Mucosa of descending colon (tissue), 3 donors: ENCODE data around the gene STYXL1. TPM values are rescaled to one million over a fixed set of nuclear protein-coding genes. Genes with fewer than 3 reads are reported as not detected.

Experiments used
- ATAC-seq: fragments of 200-7000 bp; cut with Tn5 transposase; one replicate; pipeline ENCODE4 v1.9.1; 2020; ENCODE audit warnings: mild to moderate bottlenecking, moderate library complexity
- DNase-seq, 3 donors: peaks; one replicate each; pipeline ENCODE4 v3.0.0-alpha.2; 2020
- H3K36me3 ChIP-seq: fragments of 200-600 bp; one replicate; pipeline ENCODE4 v1.8.0; 2021; ENCODE audit warnings: low read depth, mild to moderate bottlenecking
- H3K4me1 ChIP-seq: fragments of 200-600 bp; one replicate; pipeline ENCODE4 v1.8.0; 2021; ENCODE audit warnings: low read depth, mild to moderate bottlenecking
- H3K4me3 ChIP-seq: fragments of 200-600 bp; one replicate; pipeline ENCODE4 v1.8.0; 2021; ENCODE audit warnings: mild to moderate bottlenecking
- H3K9me3 ChIP-seq: fragments of 200-600 bp; one replicate; pipeline ENCODE4 v1.8.0; 2021; ENCODE audit warnings: mild to moderate bottlenecking
- intact Hi-C, 2 donors: fragments of 100-400 bp; cut with DNase I in 1 of 2; cut with micrococcal nuclease in 1 of 2; formaldehyde crosslinking; loops; one replicate each; pipeline versions ENCODE4 v1.11.0 to v1.11.1; 2022; cut with DNase I, micrococcal nuclease
- total RNA-seq, 3 donors: library from RNA; stranded (reverse); fragmentation: NEBNext Ultra II Directional in 2 of 3; extraction: Animal tissue kit (Norgen Biotek cat#: 25700) in 2 of 3; gene quantifications; one replicate each; pipeline versions ENCODE4 v1.2.1 to v1.2.4, GENCODE V29; 2021 to 2023
- TF ChIP-seq, protein P1 (sequence below): fragments of 200-600 bp; IDR thresholded peaks from one replicate; pipeline ENCODE4 v1.8.0; 2022; ENCODE audit warnings: antibody characterized with exemption, mild to moderate bottlenecking
- donor health status: DM: no; HTN: no; CAD: no; lungs with moderate emphysema.
- donor health status: DM: no; HTN: no; CAD: no.
- donor health status: DM: no; HTN: yes; CAD: no.

STYXL1 gene
- total RNA-seq, 3 donors from 2014 or later, result 31.1 to 36.0 (median 33.7) TPM

DNA sequence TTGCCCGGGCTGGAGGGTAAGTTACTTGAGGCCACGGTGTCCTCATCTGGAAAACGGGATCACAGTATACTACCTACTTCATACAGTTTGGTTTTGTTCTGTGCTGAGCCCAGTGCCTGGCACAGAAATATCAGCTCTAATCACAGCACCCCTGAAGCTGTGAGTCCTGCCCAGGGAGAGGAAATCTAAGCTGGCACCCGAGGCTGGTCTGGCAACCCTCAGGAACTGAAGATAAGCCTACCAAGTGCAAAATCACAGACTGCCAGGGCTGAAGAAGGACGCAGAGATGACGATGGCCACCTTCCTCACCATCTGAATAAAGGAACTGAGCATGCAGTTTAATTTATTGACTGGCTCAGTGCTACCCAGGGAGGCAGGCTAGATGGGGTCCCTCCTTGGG is 45.7 kb downstream of the STYXL1 start:
- intact Hi-C loops, result no loop called here
- DNase-seq (no peak), ATAC-seq (no peak)
- Histone ChIP-seq H3K4me1 (no peaks in the 10 kb centered on the region), H3K9me3 (no peaks in the 10 kb centered on the region), H3K36me3 (peaks cover 2% of the 10 kb centered on the region), H3K4me3 (no peak overlapping the region)
- TF ChIP-seq, protein P1, sequence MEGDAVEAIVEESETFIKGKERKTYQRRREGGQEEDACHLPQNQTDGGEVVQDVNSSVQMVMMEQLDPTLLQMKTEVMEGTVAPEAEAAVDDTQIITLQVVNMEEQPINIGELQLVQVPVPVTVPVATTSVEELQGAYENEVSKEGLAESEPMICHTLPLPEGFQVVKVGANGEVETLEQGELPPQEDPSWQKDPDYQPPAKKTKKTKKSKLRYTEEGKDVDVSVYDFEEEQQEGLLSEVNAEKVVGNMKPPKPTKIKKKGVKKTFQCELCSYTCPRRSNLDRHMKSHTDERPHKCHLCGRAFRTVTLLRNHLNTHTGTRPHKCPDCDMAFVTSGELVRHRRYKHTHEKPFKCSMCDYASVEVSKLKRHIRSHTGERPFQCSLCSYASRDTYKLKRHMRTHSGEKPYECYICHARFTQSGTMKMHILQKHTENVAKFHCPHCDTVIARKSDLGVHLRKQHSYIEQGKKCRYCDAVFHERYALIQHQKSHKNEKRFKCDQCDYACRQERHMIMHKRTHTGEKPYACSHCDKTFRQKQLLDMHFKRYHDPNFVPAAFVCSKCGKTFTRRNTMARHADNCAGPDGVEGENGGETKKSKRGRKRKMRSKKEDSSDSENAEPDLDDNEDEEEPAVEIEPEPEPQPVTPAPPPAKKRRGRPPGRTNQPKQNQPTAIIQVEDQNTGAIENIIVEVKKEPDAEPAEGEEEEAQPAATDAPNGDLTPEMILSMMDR, result no peak

GRCh38 chr7:76000566-76000965 is 47.2 kb downstream of the STYXL1 start:
- intact Hi-C loops, result no loop called here
- ATAC-seq, result no peak
- no peak for DNase-seq
- Histone ChIP-seq H3K4me1 (no peaks in the 10 kb centered on the region), H3K36me3 (peaks cover 2% of the 10 kb centered on the region), H3K9me3 (no peaks in the 10 kb centered on the region), H3K4me3 (no peak overlapping the region)
- TF ChIP-seq, protein P1, result no peak

GRCh38 chr7:75998038-75998437 is 49.8 kb downstream of the STYXL1 start:
- Histone ChIP-seq H3K4me1 (peaks cover 13% of the 10 kb centered on the region), H3K9me3 (no peaks in the 10 kb centered on the region), H3K4me3 (no peak overlapping the region), H3K36me3 (peaks cover 2% of the 10 kb centered on the region)
- intact Hi-C loops, result no loop called here
- TF ChIP-seq, protein P1, result no peak
- no peak for DNase-seq
- no peak for ATAC-seq

GRCh38 chr7:75996476-75996875 is 51.3 kb downstream of the STYXL1 start:
- ATAC-seq (no peak), DNase-seq (no peak)
- TF ChIP-seq, protein P1, result no peak
- H3K4me3 ChIP-seq, result no peak overlapping the region
- peaks cover 2% of the 10 kb centered on the region for H3K36me3 ChIP-seq
- no peaks in the 10 kb centered on the region for H3K9me3 ChIP-seq
- intact Hi-C loops, result no loop called here
- H3K4me1 ChIP-seq, result peaks cover 14% of the 10 kb centered on the region

- TF ChIP-seq, protein P1, result no peak
- Histone ChIP-seq H3K9me3 (no peaks in the 10 kb centered on the region), H3K36me3 (peaks cover 2% of the 10 kb centered on the region), H3K4me3 (no peak overlapping the region), H3K4me1 (peaks cover 16% of the 10 kb centered on the region)
- ATAC-seq, result no peak
- intact Hi-C loops, result no loop called here
- DNase-seq, result no peak
Measured at GRCh38 chr7:75995996-75996395, 51.8 kb downstream of the STYXL1 start.

- no peaks in the 10 kb centered on the region for H3K9me3 ChIP-seq
- TF ChIP-seq, protein P1, result no peak
- peak in 1 of 3 donors; percentile 52 for DNase-seq
- intact Hi-C loops, result no loop called here
- peaks cover 18% of the 10 kb centered on the region for H3K4me1 ChIP-seq
- ATAC-seq, result no peak
- H3K36me3 ChIP-seq, result no peaks in the 10 kb centered on the region
- H3K4me3 ChIP-seq, result no peak overlapping the region
Measured at GRCh38 chr7:75995052-75995471, 52.7 kb downstream of the STYXL1 start.
